Adipocyte (in vitro differentiated cells): ENCODE data around the gene PTGFRN.

Experiments used
- DNase-seq: peaks from one replicate; pipeline ENCODE4 v3.0.0-alpha.2; 2015; ENCODE audit warnings: low read depth
- H3K27me3 ChIP-seq: replicated peaks from 2 replicates; pipeline ENCODE4 v1.7.0; 2013; ENCODE audit warnings: mild to moderate bottlenecking, low read length, moderate library complexity; ENCODE audit not compliant: control insufficient read depth, insufficient read depth
- H3K36me3 ChIP-seq: 2 replicates; pipeline ENCODE4 v1.7.0; 2013; ENCODE audit warnings: low read length, mild to moderate bottlenecking, moderate library complexity; ENCODE audit not compliant: control insufficient read depth, insufficient read depth, severe bottlenecking
- H3K4me1 ChIP-seq: 2 replicates; pipeline ENCODE4 v1.7.0; 2013; ENCODE audit warnings: mild to moderate bottlenecking, low read length, moderate library complexity; ENCODE audit not compliant: control insufficient read depth, insufficient read depth
- H3K4me3 ChIP-seq: 2 replicates; pipeline ENCODE4 v1.7.0; 2013; ENCODE audit warnings: mild to moderate bottlenecking, low read length, moderate library complexity
- H3K9ac ChIP-seq: 2 replicates; pipeline ENCODE4 v1.7.0; 2013; ENCODE audit warnings: mild to moderate bottlenecking, low read length, moderate library complexity
- H3K9me3 ChIP-seq: 2 replicates; pipeline ENCODE4 v1.7.0; 2013; ENCODE audit warnings: mild to moderate bottlenecking, low read length, moderate library complexity; ENCODE audit not compliant: control insufficient read depth

Gene PTGFRN

DNA sequence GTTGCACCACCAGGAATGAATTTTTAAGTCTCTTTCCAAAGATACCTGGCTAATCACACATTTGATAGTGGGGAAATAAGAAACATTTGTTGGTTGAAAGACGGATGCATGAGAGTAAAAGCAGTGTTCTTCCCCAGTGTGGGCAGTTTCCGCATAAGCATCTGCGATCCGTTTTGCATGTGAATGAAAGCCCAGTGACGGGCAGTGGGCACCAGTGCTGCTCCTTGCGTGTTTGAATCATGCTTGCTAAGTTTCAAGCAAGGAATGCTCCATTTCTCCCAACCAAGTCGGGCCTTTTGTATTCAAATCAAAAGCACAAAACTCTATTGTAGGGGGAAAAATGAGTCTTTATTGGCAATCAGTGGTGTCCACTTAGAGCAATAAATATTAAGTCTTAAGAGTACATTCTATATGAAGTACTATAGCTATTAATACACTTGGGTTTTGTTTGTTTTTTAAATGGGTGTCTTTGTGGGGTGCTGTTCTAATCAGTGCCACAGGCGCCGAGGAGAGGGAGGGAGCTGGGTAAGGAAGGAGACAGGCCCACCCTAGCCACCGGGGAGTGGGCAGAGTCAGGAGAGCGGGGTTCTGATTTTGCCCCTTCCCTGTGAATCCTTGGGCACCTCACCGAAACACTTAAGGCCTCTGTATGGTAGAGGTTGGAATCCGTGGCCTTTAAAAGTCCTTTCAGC, 750 bp upstream of the PTGFRN start:
- Histone ChIP-seq H3K36me3 (no peaks in the 10 kb centered on the region), H3K9me3 (no peaks in the 10 kb centered on the region), H3K9ac (peak overlapping the region; percentile 82), H3K27me3 (peaks cover 5% of the 10 kb centered on the region), H3K4me1 (peaks cover 13% of the 10 kb centered on the region), H3K4me3 (peak overlapping the region; percentile 84)
- no peak for DNase-seq

- Histone ChIP-seq H3K9ac (peak overlapping the region; percentile 82), H3K4me1 (peaks cover 15% of the 10 kb centered on the region), H3K4me3 (peak overlapping the region; percentile 84), H3K9me3 (no peaks in the 10 kb centered on the region), H3K36me3 (no peaks in the 10 kb centered on the region), H3K27me3 (peaks cover 5% of the 10 kb centered on the region)
- peak; percentile 64 for DNase-seq
Measured at GRCh38 chr1:116910379-116911187, 867 bp downstream of the PTGFRN start.

GRCh38 chr1:116911188-116911553, 1.5 kb downstream of the PTGFRN start:
- Histone ChIP-seq H3K27me3 (peaks cover 5% of the 10 kb centered on the region), H3K9ac (no peak overlapping the region), H3K4me3 (peak overlapping the region; percentile 84), H3K4me1 (peaks cover 15% of the 10 kb centered on the region), H3K36me3 (no peaks in the 10 kb centered on the region), H3K9me3 (no peaks in the 10 kb centered on the region)
- DNase-seq = no peak

- Histone ChIP-seq H3K4me1 (peaks cover 15% of the 10 kb centered on the region), H3K4me3 (no peak overlapping the region)
Measured at GRCh38 chr1:116911779-116912469, 2.2 kb downstream of the PTGFRN start.

GRCh38 chr1:116912846-116913245, 3.1 kb downstream of the PTGFRN start:
- H3K4me1 ChIP-seq = peaks cover 15% of the 10 kb centered on the region
- no peaks in the 10 kb centered on the region for H3K9me3 ChIP-seq
- no peak overlapping the region for H3K4me3 ChIP-seq
- no peak for DNase-seq
- H3K36me3 ChIP-seq = no peaks in the 10 kb centered on the region
- peaks cover 5% of the 10 kb centered on the region for H3K27me3 ChIP-seq
- no peak overlapping the region for H3K9ac ChIP-seq

More at GRCh38 chr1:116911779-116912469, 2.2 kb downstream of the PTGFRN start:
- H3K9ac ChIP-seq = no peak overlapping the region
- no peak for DNase-seq
- H3K36me3 ChIP-seq = no peaks in the 10 kb centered on the region
- H3K9me3 ChIP-seq = no peaks in the 10 kb centered on the region
- H3K27me3 ChIP-seq = peaks cover 5% of the 10 kb centered on the region

GRCh38 chr1:116913941-116914340, 4.2 kb downstream of the PTGFRN start:
- no peaks in the 10 kb centered on the region for H3K9me3 ChIP-seq
- H3K27me3 ChIP-seq = peaks cover 5% of the 10 kb centered on the region
- no peak overlapping the region for H3K4me3 ChIP-seq
- H3K9ac ChIP-seq = no peak overlapping the region
- H3K36me3 ChIP-seq = no peaks in the 10 kb centered on the region
- DNase-seq = no peak
- peaks cover 15% of the 10 kb centered on the region for H3K4me1 ChIP-seq

GRCh38 chr1:116914667-116915066, 5.0 kb downstream of the PTGFRN start:
- Histone ChIP-seq H3K4me3 (no peak overlapping the region), H3K36me3 (no peaks in the 10 kb centered on the region), H3K27me3 (peaks cover 5% of the 10 kb centered on the region), H3K9ac (no peak overlapping the region), H3K4me1 (peaks cover 11% of the 10 kb centered on the region), H3K9me3 (no peaks in the 10 kb centered on the region)
- DNase-seq = no peak

DNA sequence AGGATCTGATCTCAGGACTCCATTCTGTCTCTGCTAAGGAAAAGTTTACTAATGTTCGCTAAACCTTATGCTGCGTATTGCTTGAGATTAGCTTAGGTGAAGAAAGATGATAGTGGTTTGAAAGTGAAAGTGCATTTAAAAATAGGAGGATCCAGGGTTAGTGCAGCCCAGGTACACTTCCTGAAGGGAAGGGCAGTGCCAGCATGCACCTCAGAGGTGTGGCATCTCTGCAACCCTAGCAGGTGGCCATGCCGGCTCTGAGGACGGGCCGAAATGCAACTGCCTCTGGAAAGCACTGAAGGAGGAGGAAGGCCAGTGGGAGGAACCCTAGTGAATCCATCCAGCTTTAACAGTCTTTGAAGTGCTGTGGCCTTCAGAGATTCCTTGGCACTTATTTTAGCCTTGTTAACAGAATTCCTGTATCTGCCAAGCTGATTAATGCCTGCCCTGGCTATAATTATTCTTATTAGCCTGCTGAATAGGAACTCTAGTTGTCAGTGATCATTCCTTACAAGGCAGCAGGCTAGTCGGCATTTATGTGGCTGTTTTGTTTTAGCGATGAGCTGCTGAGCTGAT, 5.5 kb downstream of the PTGFRN start:
- peak; percentile 4 for DNase-seq
- Histone ChIP-seq H3K4me3 (no peak overlapping the region), H3K9me3 (no peaks in the 10 kb centered on the region)

DNA sequence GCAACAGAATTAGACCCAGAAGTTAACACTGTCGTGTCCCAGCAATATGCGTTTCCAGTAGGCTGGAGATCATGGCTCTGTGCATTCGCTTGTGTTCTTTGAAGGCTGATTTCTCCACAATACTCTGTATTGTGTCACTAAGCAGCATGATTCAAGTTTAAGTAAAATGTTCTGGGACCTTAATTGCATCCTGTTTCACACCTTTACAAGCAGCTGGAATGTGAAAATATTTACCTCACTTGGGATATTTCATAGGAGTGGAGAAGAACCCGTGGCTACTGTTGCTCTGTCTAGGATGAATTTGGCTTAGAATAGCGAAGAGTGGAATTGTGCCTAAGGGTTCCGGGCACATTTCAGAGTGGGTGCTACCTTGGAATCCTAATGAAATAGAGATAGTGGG, 6.3 kb downstream of the PTGFRN start:
- Histone ChIP-seq H3K4me1 (peaks cover 12% of the 10 kb centered on the region), H3K27me3 (peaks cover 5% of the 10 kb centered on the region), H3K4me3 (no peak overlapping the region), H3K9me3 (no peaks in the 10 kb centered on the region), H3K9ac (no peak overlapping the region), H3K36me3 (no peaks in the 10 kb centered on the region)
- DNase-seq = no peak

More for the DNA sequence above, 5.5 kb downstream of the PTGFRN start:
- Histone ChIP-seq H3K36me3 (no peaks in the 10 kb centered on the region), H3K9ac (no peak overlapping the region), H3K4me1 (peaks cover 11% of the 10 kb centered on the region), H3K27me3 (peaks cover 5% of the 10 kb centered on the region)

GRCh38 chr1:116916533-116917445, 7.1 kb downstream of the PTGFRN start:
- no peak overlapping the region for H3K9ac ChIP-seq
- DNase-seq = no peak

More at GRCh38 chr1:116916533-116917445, 7.1 kb downstream of the PTGFRN start:
- H3K4me3 ChIP-seq = no peak overlapping the region
- H3K4me1 ChIP-seq = peaks cover 19% of the 10 kb centered on the region
- no peaks in the 10 kb centered on the region for H3K36me3 ChIP-seq
- H3K9me3 ChIP-seq = no peaks in the 10 kb centered on the region
- H3K27me3 ChIP-seq = peaks cover 5% of the 10 kb centered on the region
